ENCODE data around the gene DSTN. TPM values are rescaled to one million over a fixed set of nuclear protein-coding genes. Genes with fewer than 3 reads are reported as not detected.

DSTN gene
- total RNA-seq, 1 experiment from 2014 or later, result 9.5 TPM

GRCh38 chr20:17617212-17617867, 47.5 kb downstream of the DSTN start:
- DNase-seq, result peak; percentile 73
- no peaks in the 10 kb centered on the region for H3K36me3 ChIP-seq (ENCODE audit: insufficient read depth, low read length)
- no peaks in the 10 kb centered on the region for H4K20me1 ChIP-seq (ENCODE audit: insufficient read depth, low read depth, low read length)

GRCh38 chr20:17617868-17618672, 48.2 kb downstream of the DSTN start:
- no peaks in the 10 kb centered on the region for H3K9me2 ChIP-seq (replicated peaks; ENCODE audit: insufficient read depth, low read length)
- no peaks in the 10 kb centered on the region for H3K36me3 ChIP-seq (ENCODE audit: insufficient read depth, low read length)
- no peak for DNase-seq

More at GRCh38 chr20:17617212-17617867, 47.5 kb downstream of the DSTN start:
- Histone ChIP-seq H3K4me3 (ENCODE audit: low read length) (no peak overlapping the region), H3K9me2 (replicated peaks; ENCODE audit: insufficient read depth, low read length) (no peaks in the 10 kb centered on the region), H3K27me3 (ENCODE audit: low read length) (no peaks in the 10 kb centered on the region), H3K9ac (ENCODE audit: low read length) (no peak overlapping the region), H3K79me2 (ENCODE audit: low read length) (no peaks in the 10 kb centered on the region), H3K4me2 (ENCODE audit: low read depth, low read length, poor library complexity, severe bottlenecking) (no peak overlapping the region), H2AFZ (ENCODE audit: low read length) (no peak overlapping the region), H3K9me3 (ENCODE audit: low read length) (no peaks in the 10 kb centered on the region), H3K27ac (ENCODE audit: low read length) (no peak overlapping the region), H3K4me1 (ENCODE audit: low read length) (no peaks in the 10 kb centered on the region)

GRCh38 chr20:17618673-17619013, 48.8 kb downstream of the DSTN start:
- Histone ChIP-seq H3K9me2 (replicated peaks; ENCODE audit: insufficient read depth, low read length) (no peaks in the 10 kb centered on the region), H3K4me3 (ENCODE audit: low read length) (no peak overlapping the region), H3K9ac (ENCODE audit: low read length) (no peak overlapping the region), H3K36me3 (ENCODE audit: insufficient read depth, low read length) (no peaks in the 10 kb centered on the region), H2AFZ (ENCODE audit: low read length) (no peak overlapping the region), H4K20me1 (ENCODE audit: insufficient read depth, low read depth, low read length) (no peaks in the 10 kb centered on the region), H3K79me2 (ENCODE audit: low read length) (no peaks in the 10 kb centered on the region), H3K27me3 (ENCODE audit: low read length) (no peaks in the 10 kb centered on the region), H3K4me1 (ENCODE audit: low read length) (no peaks in the 10 kb centered on the region), H3K27ac (ENCODE audit: low read length) (no peak overlapping the region), H3K9me3 (ENCODE audit: low read length) (no peaks in the 10 kb centered on the region), H3K4me2 (ENCODE audit: low read depth, low read length, poor library complexity, severe bottlenecking) (no peak overlapping the region)
- DNase-seq, result no peak

More at GRCh38 chr20:17617868-17618672, 48.2 kb downstream of the DSTN start:
- Histone ChIP-seq H3K4me1 (ENCODE audit: low read length) (no peaks in the 10 kb centered on the region), H3K9me3 (ENCODE audit: low read length) (no peaks in the 10 kb centered on the region), H2AFZ (ENCODE audit: low read length) (no peak overlapping the region), H4K20me1 (ENCODE audit: insufficient read depth, low read depth, low read length) (no peaks in the 10 kb centered on the region), H3K9ac (ENCODE audit: low read length) (no peak overlapping the region), H3K4me3 (ENCODE audit: low read length) (no peak overlapping the region), H3K79me2 (ENCODE audit: low read length) (no peaks in the 10 kb centered on the region), H3K4me2 (ENCODE audit: low read depth, low read length, poor library complexity, severe bottlenecking) (no peak overlapping the region), H3K27ac (ENCODE audit: low read length) (no peak overlapping the region), H3K27me3 (ENCODE audit: low read length) (no peaks in the 10 kb centered on the region)

GRCh38 chr20:17619351-17620093, 49.6 kb downstream of the DSTN start:
- Histone ChIP-seq H3K27me3 (ENCODE audit: low read length) (no peaks in the 10 kb centered on the region), H4K20me1 (ENCODE audit: insufficient read depth, low read depth, low read length) (no peaks in the 10 kb centered on the region), H3K4me1 (ENCODE audit: low read length) (no peaks in the 10 kb centered on the region), H3K9me2 (replicated peaks; ENCODE audit: insufficient read depth, low read length) (no peaks in the 10 kb centered on the region), H2AFZ (ENCODE audit: low read length) (no peak overlapping the region), H3K4me2 (ENCODE audit: low read depth, low read length, poor library complexity, severe bottlenecking) (no peak overlapping the region), H3K9me3 (ENCODE audit: low read length) (no peaks in the 10 kb centered on the region), H3K9ac (ENCODE audit: low read length) (no peak overlapping the region), H3K36me3 (ENCODE audit: insufficient read depth, low read length) (no peaks in the 10 kb centered on the region), H3K27ac (ENCODE audit: low read length) (no peak overlapping the region), H3K79me2 (ENCODE audit: low read length) (no peaks in the 10 kb centered on the region), H3K4me3 (ENCODE audit: low read length) (no peak overlapping the region)
- DNase-seq, result no peak

GRCh38 chr20:17620371-17621228, 50.7 kb downstream of the DSTN start:
- Histone ChIP-seq H4K20me1 (ENCODE audit: insufficient read depth, low read depth, low read length) (no peaks in the 10 kb centered on the region), H3K9ac (ENCODE audit: low read length) (no peak overlapping the region), H3K27me3 (ENCODE audit: low read length) (no peaks in the 10 kb centered on the region), H3K4me1 (ENCODE audit: low read length) (no peaks in the 10 kb centered on the region), H3K4me2 (ENCODE audit: low read depth, low read length, poor library complexity, severe bottlenecking) (no peak overlapping the region), H3K27ac (ENCODE audit: low read length) (no peak overlapping the region), H3K9me2 (replicated peaks; ENCODE audit: insufficient read depth, low read length) (no peaks in the 10 kb centered on the region), H3K36me3 (ENCODE audit: insufficient read depth, low read length) (no peaks in the 10 kb centered on the region), H2AFZ (ENCODE audit: low read length) (no peak overlapping the region), H3K4me3 (ENCODE audit: low read length) (no peak overlapping the region), H3K79me2 (ENCODE audit: low read length) (no peaks in the 10 kb centered on the region), H3K9me3 (ENCODE audit: low read length) (no peaks in the 10 kb centered on the region)
- no peak for DNase-seq

- H3K79me2 ChIP-seq (ENCODE audit: low read length), result no peaks in the 10 kb centered on the region
- H3K4me3 ChIP-seq (ENCODE audit: low read length), result no peak overlapping the region
- no peak overlapping the region for H3K27ac ChIP-seq (ENCODE audit: low read length)
- no peaks in the 10 kb centered on the region for H4K20me1 ChIP-seq (ENCODE audit: insufficient read depth, low read depth, low read length)
- no peak overlapping the region for H2AFZ ChIP-seq (ENCODE audit: low read length)
- no peak for DNase-seq
- no peak overlapping the region for H3K9ac ChIP-seq (ENCODE audit: low read length)
- no peaks in the 10 kb centered on the region for H3K9me3 ChIP-seq (ENCODE audit: low read length)
- no peaks in the 10 kb centered on the region for H3K27me3 ChIP-seq (ENCODE audit: low read length)
- no peak overlapping the region for H3K4me2 ChIP-seq (ENCODE audit: low read depth, low read length, poor library complexity, severe bottlenecking)
- no peaks in the 10 kb centered on the region for H3K9me2 ChIP-seq (replicated peaks; ENCODE audit: insufficient read depth, low read length)
- no peaks in the 10 kb centered on the region for H3K36me3 ChIP-seq (ENCODE audit: insufficient read depth, low read length)
- no peaks in the 10 kb centered on the region for H3K4me1 ChIP-seq (ENCODE audit: low read length)
Measured at GRCh38 chr20:17621229-17621968, 51.5 kb downstream of the DSTN start.

- no peaks in the 10 kb centered on the region for H3K36me3 ChIP-seq (ENCODE audit: insufficient read depth, low read length)
- H3K79me2 ChIP-seq (ENCODE audit: low read length), result no peaks in the 10 kb centered on the region
- H3K4me1 ChIP-seq (ENCODE audit: low read length), result no peaks in the 10 kb centered on the region
- no peak overlapping the region for H3K9ac ChIP-seq (ENCODE audit: low read length)
- H3K4me3 ChIP-seq (ENCODE audit: low read length), result no peak overlapping the region
- no peaks in the 10 kb centered on the region for H4K20me1 ChIP-seq (ENCODE audit: insufficient read depth, low read depth, low read length)
- no peak overlapping the region for H3K27ac ChIP-seq (ENCODE audit: low read length)
- DNase-seq, result no peak
- no peak overlapping the region for H2AFZ ChIP-seq (ENCODE audit: low read length)
- no peaks in the 10 kb centered on the region for H3K9me3 ChIP-seq (ENCODE audit: low read length)
- no peaks in the 10 kb centered on the region for H3K27me3 ChIP-seq (ENCODE audit: low read length)
- no peaks in the 10 kb centered on the region for H3K9me2 ChIP-seq (replicated peaks; ENCODE audit: insufficient read depth, low read length)
- no peak overlapping the region for H3K4me2 ChIP-seq (ENCODE audit: low read depth, low read length, poor library complexity, severe bottlenecking)
Measured at GRCh38 chr20:17622086-17622850, 52.4 kb downstream of the DSTN start.

Data from Karpas-422 (cell line).